Omental fat pad (tissue), 4 donors: Measurements from ENCODE around the gene CYTH3. TPM values are rescaled to one million over a fixed set of nuclear protein-coding genes. Genes with fewer than 3 reads are reported as not detected.

Experiments used
- ATAC-seq: fragments of 150-250 bp; one replicate; pipeline ENCODE4 v1.9.1; 2016; ENCODE audit warnings: mild to moderate bottlenecking, moderate library complexity; ENCODE audit not compliant: low FRiP score
- DNase-seq: peaks from one replicate; pipeline ENCODE4 v3.0.0-alpha.2; 2019; ENCODE audit warnings: low spot score
- total RNA-seq, 4 donors: library from RNA; depleted of rRNA; stranded (reverse); fragments of >200 nt; gene quantifications; one replicate each; pipeline ENCODE4 v1.1.0, GENCODE V29; 2016
- TF ChIP-seq, protein P1 (sequence below), 3 donors: fragments of 450-650 bp; IDR thresholded peaks; one replicate each; pipeline ENCODE4 v1.5.1; 2016 to 2017; ENCODE audit warnings: antibody characterized with exemption in 3 of 3, mild to moderate bottlenecking in 3 of 3, moderate library complexity in 2 of 3

Gene CYTH3
- total RNA-seq, 4 donors from 2014 or later, result 34.2 to 87.0 (median 60.2) TPM

GRCh38 chr7:6179620-6180343 is 92.6 kb downstream of the CYTH3 start:
- TF ChIP-seq, protein P1, sequence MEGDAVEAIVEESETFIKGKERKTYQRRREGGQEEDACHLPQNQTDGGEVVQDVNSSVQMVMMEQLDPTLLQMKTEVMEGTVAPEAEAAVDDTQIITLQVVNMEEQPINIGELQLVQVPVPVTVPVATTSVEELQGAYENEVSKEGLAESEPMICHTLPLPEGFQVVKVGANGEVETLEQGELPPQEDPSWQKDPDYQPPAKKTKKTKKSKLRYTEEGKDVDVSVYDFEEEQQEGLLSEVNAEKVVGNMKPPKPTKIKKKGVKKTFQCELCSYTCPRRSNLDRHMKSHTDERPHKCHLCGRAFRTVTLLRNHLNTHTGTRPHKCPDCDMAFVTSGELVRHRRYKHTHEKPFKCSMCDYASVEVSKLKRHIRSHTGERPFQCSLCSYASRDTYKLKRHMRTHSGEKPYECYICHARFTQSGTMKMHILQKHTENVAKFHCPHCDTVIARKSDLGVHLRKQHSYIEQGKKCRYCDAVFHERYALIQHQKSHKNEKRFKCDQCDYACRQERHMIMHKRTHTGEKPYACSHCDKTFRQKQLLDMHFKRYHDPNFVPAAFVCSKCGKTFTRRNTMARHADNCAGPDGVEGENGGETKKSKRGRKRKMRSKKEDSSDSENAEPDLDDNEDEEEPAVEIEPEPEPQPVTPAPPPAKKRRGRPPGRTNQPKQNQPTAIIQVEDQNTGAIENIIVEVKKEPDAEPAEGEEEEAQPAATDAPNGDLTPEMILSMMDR (IDR thresholded peaks at IDR 0.05), result no peak
- no peak for ATAC-seq
- no peak for DNase-seq

DNA sequence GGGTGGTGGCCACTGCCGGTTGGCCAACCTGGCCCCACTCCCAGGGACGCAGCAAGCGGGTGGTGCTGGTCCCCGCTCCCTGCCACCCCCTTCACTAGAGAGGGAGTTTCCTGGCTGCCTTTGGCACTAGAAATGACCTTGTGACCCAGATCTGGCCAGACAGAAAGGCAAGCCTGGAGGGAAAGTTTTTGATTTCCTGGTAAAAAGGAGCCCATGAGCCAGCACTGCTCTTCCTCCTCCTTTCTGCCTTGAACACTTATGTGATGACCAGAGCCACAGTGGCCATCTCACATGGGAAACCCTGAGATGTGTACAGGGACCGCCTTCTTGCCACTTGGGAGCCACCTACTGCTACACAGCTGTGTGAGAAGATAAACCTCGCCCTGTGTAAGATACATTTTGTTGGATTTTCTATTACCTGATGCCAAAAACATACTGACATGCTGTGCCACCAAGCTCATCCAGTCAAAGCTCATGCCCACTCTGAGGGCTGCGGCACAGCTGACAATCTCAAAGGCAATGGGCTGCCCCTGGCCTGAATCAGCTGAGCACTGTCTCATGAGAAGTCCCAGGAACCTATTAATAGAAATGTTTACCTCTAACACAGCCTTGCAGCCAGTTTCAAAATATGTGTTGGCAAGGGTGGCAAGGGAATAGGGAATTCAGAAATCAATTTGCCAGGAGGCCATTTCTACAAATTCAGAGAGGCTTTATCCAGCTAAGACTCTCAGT is 94.0 kb downstream of the CYTH3 start:
- no peak for ATAC-seq

DNA sequence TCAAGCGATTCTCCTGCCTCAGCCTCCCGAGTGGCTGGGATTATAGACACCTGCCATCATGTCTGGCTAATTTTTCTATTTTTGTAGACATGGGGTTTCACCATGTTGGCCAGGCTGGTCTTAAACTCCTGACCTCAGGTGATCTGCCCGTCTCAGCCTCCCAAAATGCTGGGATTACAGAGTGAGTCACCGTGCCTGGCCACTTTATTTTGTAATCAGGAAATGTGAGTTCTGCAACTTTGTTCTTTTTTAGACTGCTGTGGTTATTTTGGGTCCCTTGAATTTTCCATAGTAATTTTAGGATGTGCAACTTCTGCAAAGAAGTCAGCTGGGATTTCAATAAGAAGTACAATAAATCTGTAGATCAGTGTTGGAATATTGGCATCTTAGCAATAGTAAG is 96.8 kb downstream of the CYTH3 start:
- TF ChIP-seq, protein P1 (IDR thresholded peaks at IDR 0.05), result no peak
- ATAC-seq (no peak), DNase-seq (no peak)

More for the DNA sequence above, 94.0 kb downstream of the CYTH3 start:
- DNase-seq, result no peak
- TF ChIP-seq, protein P1 (IDR thresholded peaks at IDR 0.05), result no peak

GRCh38 chr7:6172910-6173295 is 99.5 kb downstream of the CYTH3 start:
- no peak for DNase-seq
- no peak for ATAC-seq
- TF ChIP-seq, protein P1 (IDR thresholded peaks at IDR 0.05), result no peak

DNA sequence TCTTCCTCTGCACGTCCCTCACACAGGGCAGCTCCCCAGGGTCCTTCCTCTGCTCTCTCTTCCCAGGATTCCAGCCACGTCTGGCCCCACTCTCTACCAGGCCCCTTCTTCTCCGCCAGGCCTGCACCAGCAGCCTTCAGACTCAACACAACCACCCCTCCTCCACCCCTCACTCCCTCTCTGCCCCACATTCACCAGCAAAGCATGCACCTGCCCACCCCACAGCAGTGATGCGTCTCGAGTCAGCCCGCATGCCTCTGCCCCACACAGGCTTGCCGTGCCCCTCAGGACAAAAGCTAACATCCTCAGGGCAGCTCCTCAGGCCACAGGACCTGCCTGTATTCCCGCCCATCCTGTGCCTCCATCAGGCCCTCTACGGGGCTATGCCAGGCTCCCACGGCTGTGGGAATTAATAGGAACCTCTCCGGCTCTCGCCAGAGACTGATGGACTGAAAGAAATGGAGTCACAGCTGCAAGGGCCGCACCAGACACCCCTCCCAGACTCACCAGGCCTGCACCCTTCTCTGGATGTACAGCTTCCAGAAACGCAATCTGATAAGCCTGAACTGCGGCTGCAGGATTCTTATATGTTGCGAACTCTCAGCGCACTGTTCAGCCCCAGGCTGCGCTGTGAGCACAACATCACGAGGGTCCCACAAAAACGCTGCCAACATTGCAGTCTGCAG is 100.1 kb downstream of the CYTH3 start:
- DNase-seq (no peak), ATAC-seq (no peak)
- TF ChIP-seq, protein P1 (IDR thresholded peaks at IDR 0.05), result no peak

- no peak for DNase-seq
- TF ChIP-seq, protein P1 (IDR thresholded peaks at IDR 0.05), result no peak
- ATAC-seq, result no peak
Observed at GRCh38 chr7:6171532-6172223, 100.7 kb downstream of the CYTH3 start.
